ENCODE data around the gene SYCP2.

The SYCP2 gene

DNA sequence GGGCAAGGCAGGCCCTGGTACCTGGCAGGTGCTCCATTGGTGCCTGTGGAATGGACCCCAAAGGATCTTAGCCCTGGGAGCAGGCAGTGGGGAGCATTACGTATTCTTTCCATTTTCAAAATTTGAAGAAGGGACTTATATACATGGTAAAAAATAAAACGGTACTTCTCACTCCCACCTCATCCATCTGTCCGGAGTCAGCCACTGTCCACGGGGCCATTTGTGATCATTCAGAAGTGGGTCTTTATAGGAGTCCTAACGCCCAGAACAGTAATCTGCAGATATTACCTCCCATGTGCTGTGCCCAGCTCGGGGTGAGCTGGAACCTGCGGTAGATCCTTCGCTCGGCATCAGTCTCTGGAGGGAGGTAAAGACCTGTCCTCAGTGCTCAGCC is 110.4 kb downstream of the SYCP2 start:
- DNase-seq (ENCODE audit: low read depth): no peak

DNA sequence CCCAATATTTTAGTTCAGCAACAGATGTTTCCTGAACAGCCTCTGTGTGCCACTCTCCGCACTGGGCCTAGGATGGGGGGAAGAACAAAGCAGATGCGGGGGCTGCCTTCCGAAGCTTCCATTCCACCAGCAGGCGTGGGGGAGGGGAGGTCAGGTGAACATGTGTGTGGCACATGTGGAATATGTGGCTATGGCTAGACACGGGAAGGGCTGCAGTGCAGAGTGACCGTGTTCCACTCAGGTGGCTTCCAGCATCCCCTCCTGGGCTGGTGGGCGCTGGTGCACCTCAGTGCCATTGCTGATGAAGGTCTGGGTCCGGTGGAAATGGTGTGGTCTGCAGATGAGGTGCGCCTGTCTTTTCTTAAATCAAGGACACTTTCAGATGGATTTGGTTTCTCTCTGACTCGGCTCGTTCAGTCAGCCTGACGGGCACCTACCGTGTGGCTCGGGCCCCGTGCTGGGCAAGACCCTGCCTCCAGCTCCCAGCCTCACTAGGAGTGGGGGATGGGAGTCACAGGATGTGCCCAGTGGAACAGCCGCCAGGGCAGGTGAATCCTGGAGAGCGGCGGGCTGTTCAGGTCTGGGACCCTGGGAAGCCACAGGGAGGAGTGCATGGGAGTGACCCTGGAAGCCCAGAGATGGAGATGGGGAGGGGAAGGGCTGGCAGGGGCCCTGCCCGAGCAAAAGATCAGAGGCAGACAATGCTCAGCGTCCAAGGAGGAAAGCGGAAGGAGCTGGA is 111.0 kb downstream of the SYCP2 start:
- no peak for DNase-seq (ENCODE audit: low read depth)

DNA sequence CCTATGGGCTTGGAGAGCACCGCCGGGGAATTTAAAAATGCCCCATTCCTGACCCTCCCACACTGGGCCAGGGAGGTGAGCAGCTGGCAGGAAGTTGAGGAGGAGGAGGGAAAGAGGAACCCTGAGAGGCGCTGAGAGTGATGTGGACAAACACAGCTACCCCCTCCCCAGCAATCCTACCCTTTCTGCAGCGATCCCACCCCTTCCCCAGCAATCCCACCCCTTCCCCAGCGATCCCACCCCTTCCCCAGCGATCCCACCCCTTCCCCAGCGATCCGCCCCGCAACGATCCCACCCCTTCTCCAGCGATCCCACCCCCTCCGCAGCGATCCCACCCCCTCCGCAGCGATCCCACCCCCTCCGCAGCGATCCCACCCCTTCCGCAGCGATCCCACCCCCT is 111.6 kb downstream of the SYCP2 start:
- DNase-seq (ENCODE audit: low read depth): no peak

DNA sequence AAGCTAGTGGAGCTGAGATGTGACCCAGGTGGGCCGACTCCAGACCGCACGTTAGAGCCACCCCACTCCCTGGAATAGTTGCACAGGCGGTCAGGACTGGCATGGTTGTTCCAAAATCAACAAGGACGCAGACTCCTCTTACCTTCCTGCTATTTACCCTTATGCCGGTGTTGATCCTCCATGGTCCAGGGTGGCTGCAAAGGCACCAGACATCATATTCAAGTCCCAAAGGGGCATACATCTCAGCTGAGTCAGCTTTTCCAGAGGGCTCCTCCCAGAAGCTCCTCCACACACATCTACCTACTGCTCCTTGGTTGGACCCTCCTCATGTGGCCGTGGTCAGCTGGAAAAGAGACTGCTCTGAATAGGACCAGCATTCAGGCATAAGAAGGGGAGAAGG is 112.2 kb downstream of the SYCP2 start:
- DNase-seq (ENCODE audit: low read depth): no peak

DNA sequence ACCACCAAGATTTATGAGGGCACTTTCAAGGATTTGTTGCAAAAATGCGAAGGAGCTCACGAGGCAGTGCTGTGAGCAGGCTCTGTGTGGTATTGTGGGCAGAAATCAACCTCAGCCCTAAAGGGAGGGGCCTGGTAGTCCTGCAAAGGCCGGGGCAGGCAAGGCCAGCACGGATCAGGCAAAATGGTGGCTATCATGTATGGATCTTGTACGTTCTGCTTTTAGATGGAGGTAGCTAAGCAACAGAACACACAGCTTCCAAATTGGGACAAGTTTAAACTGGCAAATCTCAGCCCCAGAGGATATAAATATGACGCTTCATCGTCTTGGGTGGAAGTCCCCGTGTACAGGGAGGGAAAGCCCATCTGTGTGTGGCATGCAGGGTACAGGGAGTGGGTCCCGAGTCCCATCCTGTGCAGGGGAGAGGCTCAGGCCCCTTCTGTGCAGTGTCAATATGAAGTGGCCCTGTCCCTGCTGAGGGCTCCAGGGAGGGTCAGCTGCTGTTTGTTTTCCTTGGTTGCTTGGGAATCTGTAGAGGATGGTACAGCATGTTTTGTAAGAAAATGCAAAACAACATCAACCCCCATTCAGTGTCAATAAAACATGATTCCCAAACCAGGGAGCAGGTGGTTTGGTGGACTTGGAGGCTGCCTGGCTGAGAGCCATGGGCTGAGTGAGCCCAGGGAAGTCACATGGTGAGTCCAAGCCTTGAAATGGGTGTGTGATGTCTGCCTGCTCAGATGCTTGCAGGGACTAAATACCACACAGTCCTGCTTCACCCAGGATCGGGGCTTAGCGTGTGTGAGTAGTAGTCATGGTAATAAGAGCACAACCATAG is 113.0 kb downstream of the SYCP2 start:
- DNase-seq (ENCODE audit: low read depth): no peak

DNA sequence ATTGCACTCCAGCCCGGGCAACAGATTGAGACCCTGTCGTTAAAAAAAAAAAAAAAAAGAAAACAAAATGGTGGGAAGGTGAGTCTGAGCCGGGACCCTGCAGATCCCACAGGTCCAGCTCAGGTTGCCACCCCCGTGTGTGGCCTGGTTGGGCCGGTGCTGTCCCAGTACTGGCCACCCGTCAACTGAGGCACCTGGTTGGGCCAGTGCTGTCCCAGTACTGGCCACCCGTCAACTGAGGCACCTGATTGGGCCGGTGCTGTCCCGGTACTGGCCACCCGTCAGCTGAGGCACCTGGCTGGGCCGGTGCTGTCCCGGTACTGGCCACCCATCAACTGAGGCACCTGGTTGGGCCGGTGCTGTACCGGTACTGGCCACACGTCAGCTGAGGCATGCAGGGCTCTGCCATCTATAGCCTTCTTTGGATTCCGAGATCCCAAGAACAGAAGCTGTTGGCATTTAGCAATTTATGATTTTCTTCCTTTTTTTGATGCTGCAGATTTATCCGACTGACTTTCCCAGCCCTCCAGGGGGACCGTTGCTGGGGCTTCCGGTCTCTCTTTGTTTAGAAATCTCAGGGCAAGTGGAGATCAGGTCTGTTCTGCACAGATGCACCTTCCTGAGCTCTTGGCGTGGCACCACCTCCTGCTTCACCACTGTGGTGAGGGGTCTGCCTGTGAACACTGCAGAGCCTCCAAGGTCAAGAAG is 113.8 kb downstream of the SYCP2 start:
- no peak for DNase-seq (ENCODE audit: low read depth)

DNA sequence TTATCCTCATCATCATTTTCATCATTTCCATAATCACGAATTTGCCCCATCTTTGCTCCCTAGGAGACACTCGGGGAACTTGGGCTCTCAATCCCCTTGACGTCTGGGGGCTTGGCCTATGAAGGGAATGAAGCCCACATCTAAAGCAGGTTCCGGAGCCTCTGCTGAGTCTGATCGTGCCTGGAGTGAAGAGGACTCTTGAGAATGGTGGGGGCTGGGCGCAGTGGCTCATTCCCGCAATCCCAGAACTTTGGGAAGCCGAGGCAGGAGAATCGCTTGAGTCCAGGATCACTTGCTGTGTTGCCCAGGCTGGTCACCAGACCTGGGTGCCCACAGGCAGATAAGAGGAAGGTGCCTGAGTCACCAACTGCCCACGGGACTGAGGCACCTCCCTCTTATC is 114.5 kb downstream of the SYCP2 start:
- no peak for DNase-seq (ENCODE audit: low read depth)

DNA sequence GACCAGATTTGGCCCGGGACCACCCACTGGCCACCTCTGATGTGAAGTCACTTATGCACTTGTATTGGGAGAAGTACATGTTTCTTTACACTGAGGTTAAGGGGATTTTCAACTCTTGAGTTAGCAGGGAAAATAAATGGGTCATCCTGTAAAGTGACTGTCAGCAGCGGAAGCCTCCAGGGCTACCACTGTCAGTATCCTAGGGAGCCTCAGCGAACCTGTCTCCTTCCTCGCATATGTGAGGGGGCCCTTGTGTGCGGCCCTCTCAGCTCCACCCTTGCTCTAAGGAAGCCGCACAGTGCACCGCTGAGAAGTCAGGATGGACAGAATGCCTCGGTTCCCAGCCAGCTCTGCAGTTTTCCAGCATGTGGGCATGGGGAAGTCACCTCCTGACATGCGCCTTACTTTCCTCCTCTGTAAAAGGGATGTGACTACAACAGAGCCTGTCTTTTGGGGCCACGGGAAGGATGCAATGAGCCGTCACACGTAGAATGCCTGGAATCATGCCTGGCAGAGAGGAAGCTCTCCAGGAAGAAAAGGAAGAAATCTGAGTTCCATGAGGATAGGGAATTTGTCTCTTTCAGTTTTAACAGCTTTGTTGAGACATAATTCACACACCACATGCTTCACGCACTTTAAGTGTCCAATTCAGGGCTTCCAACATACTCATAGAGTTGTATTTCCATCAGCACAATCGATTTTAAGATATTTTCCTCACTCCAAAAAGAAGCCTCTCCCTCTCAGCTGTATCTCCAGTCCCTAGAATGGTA is 115.4 kb downstream of the SYCP2 start:
- DNase-seq (ENCODE audit: low read depth): no peak

DNA sequence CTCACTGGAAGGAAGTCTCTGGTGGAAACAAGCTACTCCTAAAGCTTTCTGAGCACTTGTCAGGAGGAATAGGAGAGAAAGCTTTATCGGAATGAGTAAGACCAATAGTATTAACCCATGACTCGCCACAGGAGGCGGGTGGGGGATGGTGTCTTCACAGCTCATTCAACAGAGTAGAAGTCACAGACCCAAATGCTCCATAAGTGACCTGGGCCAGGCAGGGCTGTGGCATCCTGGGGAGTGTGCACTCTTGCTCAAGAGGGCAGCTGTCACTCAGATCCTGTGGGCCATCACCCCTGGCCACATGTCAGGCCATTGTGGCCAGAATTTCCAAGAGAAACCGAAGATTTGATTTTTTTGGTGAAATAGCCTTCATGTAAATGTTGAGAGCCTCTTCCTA is 116.0 kb downstream of the SYCP2 start:
- no peak for DNase-seq (ENCODE audit: low read depth)

DNA sequence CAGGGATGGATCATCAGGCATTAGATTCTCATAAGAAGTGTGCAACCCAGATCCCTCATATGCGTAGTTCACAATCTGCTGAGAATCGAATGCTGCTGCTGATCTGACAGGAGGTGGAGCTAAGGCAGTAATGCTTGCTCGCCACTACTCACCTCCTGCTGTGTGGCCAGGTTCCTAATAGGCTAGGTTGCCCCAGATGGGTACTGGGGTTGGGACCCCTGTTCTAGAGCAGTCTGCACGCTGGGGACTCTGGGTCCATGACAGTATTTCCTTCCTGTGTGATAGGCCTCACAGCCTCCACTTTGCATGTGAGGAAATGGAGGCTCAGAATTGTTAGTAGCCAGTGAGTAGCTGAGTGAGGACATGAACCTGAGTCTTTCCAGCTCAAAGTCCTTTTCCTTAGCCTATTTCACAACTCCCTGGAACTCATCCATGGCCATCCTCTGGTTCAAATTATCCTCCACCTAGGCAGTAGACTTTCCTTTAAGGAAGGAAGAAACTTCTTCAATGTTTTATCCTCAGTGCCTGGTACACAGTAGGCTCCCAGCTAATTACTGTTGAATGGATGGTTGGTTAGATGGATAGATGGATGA is 117.2 kb downstream of the SYCP2 start:
- DNase-seq (ENCODE audit: low read depth): no peak

DNA sequence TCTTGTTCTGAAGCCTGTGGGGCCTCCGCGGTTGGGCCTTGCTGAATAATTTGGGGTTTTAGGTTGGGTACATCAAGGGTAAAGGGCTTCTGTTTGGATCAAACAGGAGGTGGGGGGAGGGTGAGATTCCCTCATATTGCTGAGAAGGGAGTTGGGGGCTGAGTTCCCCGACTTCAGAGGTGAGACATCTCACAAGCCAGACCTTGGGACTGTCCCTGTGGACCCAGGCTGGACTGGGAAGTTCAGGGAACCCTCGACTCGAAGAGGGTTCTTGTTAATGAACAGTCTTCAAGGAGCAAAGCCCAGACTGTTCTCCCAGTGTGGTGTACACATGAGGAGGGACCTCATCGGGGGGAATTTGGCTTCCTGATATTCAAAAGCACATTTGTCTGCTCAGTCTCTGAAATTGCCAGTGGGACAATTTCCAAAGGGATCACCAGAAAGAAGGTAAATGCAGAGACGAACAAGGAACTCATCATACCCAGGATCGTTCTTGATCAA is 118.5 kb downstream of the SYCP2 start:
- no peak for DNase-seq (ENCODE audit: low read depth)

DNA sequence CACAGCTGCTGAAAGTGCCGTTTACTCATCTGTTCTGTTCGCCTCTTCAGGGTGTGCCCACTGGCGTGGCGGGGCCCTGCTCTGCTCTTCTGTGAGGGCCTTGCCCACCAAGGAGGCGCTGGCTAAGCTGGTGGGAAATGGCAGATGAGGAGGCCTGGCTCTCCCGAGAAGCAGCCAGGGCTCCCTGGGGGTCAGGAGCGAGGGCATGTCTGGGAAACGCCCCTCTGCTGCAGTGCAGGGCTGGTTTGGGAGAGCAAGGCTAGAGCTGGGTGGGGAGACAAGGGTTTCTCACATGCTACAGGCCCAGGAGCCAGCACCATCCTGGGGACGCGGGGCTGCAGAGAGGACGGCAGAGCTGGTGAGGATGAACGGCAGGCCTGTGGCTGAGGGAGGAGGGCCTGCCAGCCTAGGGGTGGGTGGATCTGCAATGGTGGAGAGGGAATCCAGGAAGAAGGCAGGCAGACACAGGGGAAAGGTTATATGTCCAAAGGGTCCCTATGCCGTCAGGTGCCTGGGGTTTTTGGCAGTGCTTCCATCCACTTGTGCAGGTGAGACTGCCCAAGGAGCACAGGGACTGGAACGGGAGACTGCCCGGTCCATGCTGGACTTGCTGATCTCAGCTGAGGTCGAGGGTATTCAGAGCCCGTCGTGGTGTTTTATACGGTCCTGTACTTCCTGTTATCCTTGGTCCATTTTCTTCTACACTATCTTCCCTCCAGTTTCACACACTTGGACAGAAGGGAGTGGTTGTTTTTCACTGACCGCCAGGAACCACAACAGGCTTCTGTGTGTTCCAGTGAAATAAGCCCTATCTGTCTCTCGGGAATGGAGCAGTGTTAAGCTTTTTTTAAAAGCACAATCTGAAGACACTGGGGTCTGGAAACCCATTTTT is 119.2 kb downstream of the SYCP2 start:
- no peak for DNase-seq (ENCODE audit: low read depth)
